HG03521 (cell line): Measurements from ENCODE around the gene FOXJ2.
"Not testable (repeated sequence)": the region's sequence is repeated elsewhere in the genome, so short reads cannot be mapped to it uniquely, and the experiment has no call there.

Experiments
- ATAC-seq: cut with Tn5 transposase; IDR thresholded peaks from one replicate; pipeline ENCODE4 v1.9.1; 2021; ENCODE audit warnings: mild to moderate bottlenecking, moderate library complexity; ENCODE audit not compliant: unreplicated experiment

FOXJ2 gene

GRCh38 chr12:8064131-8064530, 31.6 kb downstream of the FOXJ2 start:
- no peak for ATAC-seq

- peak; percentile 69 for ATAC-seq
Observed at GRCh38 chr12:8065991-8066594, 33.6 kb downstream of the FOXJ2 start, which contains the start of gene C3AR1. Gene C3AR1 (minus strand): TSS chr12:8066359. CDS start chr12:8060185, 6,174 bp downstream.

GRCh38 chr12:8069582-8069981, 37.1 kb downstream of the FOXJ2 start:
- no peak for ATAC-seq

- not testable (repeated sequence) for ATAC-seq
Observed at GRCh38 chr12:8071820-8072219, 39.3 kb downstream of the FOXJ2 start.

- no peak for ATAC-seq
Observed at GRCh38 chr12:8075935-8076334, 43.4 kb downstream of the FOXJ2 start.

- ATAC-seq = no peak
Observed at GRCh38 chr12:8076366-8076765, 43.9 kb downstream of the FOXJ2 start.

GRCh38 chr12:8077207-8077606, 44.7 kb downstream of the FOXJ2 start:
- no peak for ATAC-seq

- ATAC-seq = no peak
Observed at GRCh38 chr12:8078398-8078797, 45.9 kb downstream of the FOXJ2 start.

- ATAC-seq = no peak
Observed at GRCh38 chr12:8078916-8079315, 46.4 kb downstream of the FOXJ2 start.

- ATAC-seq = no peak
Observed at GRCh38 chr12:8080120-8080519, 47.6 kb downstream of the FOXJ2 start.

- no peak for ATAC-seq
Observed at GRCh38 chr12:8081251-8081920, 48.9 kb downstream of the FOXJ2 start.

- no peak for ATAC-seq
Observed at GRCh38 chr12:8082808-8083100, 50.2 kb downstream of the FOXJ2 start.

- not testable (repeated sequence) for ATAC-seq
Observed at GRCh38 chr12:8084351-8084750, 51.8 kb downstream of the FOXJ2 start.

GRCh38 chr12:8087666-8088065, 55.1 kb downstream of the FOXJ2 start:
- ATAC-seq = no peak

- ATAC-seq = no peak
Observed at GRCh38 chr12:8088574-8088973, 56.1 kb downstream of the FOXJ2 start.

- ATAC-seq = not testable (repeated sequence)
Observed at GRCh38 chr12:8089277-8089676, 56.8 kb downstream of the FOXJ2 start.

GRCh38 chr12:8089716-8090115, 57.2 kb downstream of the FOXJ2 start:
- ATAC-seq = no peak

- ATAC-seq = no peak
Observed at GRCh38 chr12:8093291-8093690, 60.8 kb downstream of the FOXJ2 start.

- no peak for ATAC-seq
Observed at GRCh38 chr12:8096281-8096915, 63.9 kb downstream of the FOXJ2 start.

GRCh38 chr12:8099235-8099634, 66.7 kb downstream of the FOXJ2 start:
- ATAC-seq = no peak
